Kidney (tissue), 14 donors: ENCODE results near the gene PRND. TPM values are rescaled to one million over a fixed set of nuclear protein-coding genes. Genes with fewer than 3 reads are reported as not detected.

Source experiments
- DNase-seq, 5 donors: peaks; one replicate each; pipeline ENCODE4 v3.0.0-alpha.2; 2013 to 2020
- FAIRE-seq: peaks from 2 replicates; lab custom pipeline; 2012; peaks lifted over from hg19 to GRCh38; lab: Jason Lieb, UNC
- H3K27ac ChIP-seq, 2 donors: one replicate each; pipeline ENCODE4 v1.7.0; 2013; ENCODE audit warnings: low read depth in 2 of 2, low read length in 2 of 2, inconsistent platforms in 1 of 2
- H3K27me3 ChIP-seq: one replicate; pipeline ENCODE4 v1.7.1; 2013; ENCODE audit warnings: low read length, inconsistent platforms; ENCODE audit not compliant: control insufficient read depth, insufficient read depth
- H3K36me3 ChIP-seq, 3 donors: one replicate each; pipeline versions ENCODE4 v1.7.0 to v1.7.1; 2013; ENCODE audit warnings: low read length in 3 of 3, control low read depth in 1 of 3, inconsistent platforms in 1 of 3; ENCODE audit not compliant: insufficient read depth in 3 of 3, control insufficient read depth in 2 of 3
- H3K4me1 ChIP-seq, 3 donors: one replicate each; pipeline versions ENCODE4 v1.7.0 to v1.7.1; 2013; ENCODE audit warnings: low read length in 3 of 3, inconsistent platforms in 1 of 3, low read depth in 1 of 3; ENCODE audit not compliant: control insufficient read depth in 2 of 3, insufficient read depth in 2 of 3
- H3K4me3 ChIP-seq, 3 donors: one replicate each; pipeline versions ENCODE4 v1.7.0 to v1.8.1; 2013; ENCODE audit warnings: low read length in 3 of 3, control low read depth in 1 of 3, inconsistent platforms in 1 of 3
- H3K9ac ChIP-seq, 3 donors: one replicate each; pipeline versions ENCODE4 v1.7.0 to v1.7.1; 2013; ENCODE audit warnings: low read length in 3 of 3, control low read depth in 1 of 3, inconsistent platforms in 1 of 3
- H3K9me3 ChIP-seq, 3 donors: one replicate each; pipeline versions ENCODE4 v1.7.0 to v1.7.1; 2013; ENCODE audit warnings: low read length in 3 of 3, control low read depth in 1 of 3, inconsistent platforms in 1 of 3; ENCODE audit not compliant: control insufficient read depth in 2 of 3, insufficient read depth in 1 of 3
- CTCF ChIP-seq: IDR thresholded peaks from 3 replicates; pipeline ENCODE4 v1.5.1; 2012; ENCODE audit warnings: mild to moderate bottlenecking, moderate library complexity, borderline replicate concordance; ENCODE audit not compliant: insufficient read depth; ENCODE audit errors: extremely low read depth
- intact Hi-C: fragments of 100-400 bp; cut with DNase I; formaldehyde crosslinking; loops from one replicate; pipeline ENCODE4 v1.11.1; 2022
- polyA plus RNA-seq: library from polyadenylated mRNA; stranded (reverse); fragments of 350-450 nt; fragmentation: Illumina TruSeq; extraction: RNeasy Lipid Tissue Mini Kit (QIAGEN cat#74804); gene quantifications from one replicate; pipeline ENCODE4 v1.2.3, GENCODE V29; 2014; ENCODE audit warnings: low read depth, low replicate concordance; ENCODE audit not compliant: insufficient read depth
- total RNA-seq: library from RNA; stranded (reverse); fragmentation: NEBNext Ultra II Directional; extraction: Animal tissue kit (Norgen Biotek cat#: 25700); gene quantifications from one replicate; pipeline ENCODE4 v1.2.1, GENCODE V29; 2021
- donor health status: control.
- donor health status: control.
- donor health status: control.
- donor health status: control.
- donor health status: control.
- donor health status: DM: yes; HTN: yes; CAD: no.
- donor health status: Normal renal cell carcinoma (clear cell type).

PRND gene
- total and polyA plus RNA-seq, 2 donors from 2014 or later, result not detected

GRCh38 chr20:4766631-4767030 is 44.9 kb downstream of the PRND start:
- intact Hi-C loops, result no loop called here

GRCh38 chr20:4767084-4767483 is 45.4 kb downstream of the PRND start:
- Histone ChIP-seq H3K27ac (no peak overlapping the region), H3K27me3 (no peaks in the 10 kb centered on the region), H3K9me3 (peaks cover 0 to 7% (median 1%) of the 10 kb centered on the region in 3 donors), H3K9ac (no peak overlapping the region), H3K4me3 (no peak overlapping the region), H3K4me1 (no peaks in the 10 kb centered on the region), H3K36me3 (no peaks in the 10 kb centered on the region)
- FAIRE-seq (no peak), DNase-seq (no peak)
- intact Hi-C loops, result no loop called here
- TF ChIP-seq CTCF, result no peak

More at GRCh38 chr20:4766631-4767030, 44.9 kb downstream of the PRND start:
- no peak for FAIRE-seq
- Histone ChIP-seq H3K4me3 (no peak overlapping the region), H3K4me1 (no peaks in the 10 kb centered on the region), H3K36me3 (no peaks in the 10 kb centered on the region), H3K27me3 (no peaks in the 10 kb centered on the region), H3K9ac (no peak overlapping the region), H3K27ac (no peak overlapping the region), H3K9me3 (peaks cover 0 to 3% (median 0%) of the 10 kb centered on the region in 3 donors)
- no peak for DNase-seq
- TF ChIP-seq CTCF, result no peak

- no peak for FAIRE-seq
Measured at GRCh38 chr20:4769328-4769727, 47.6 kb downstream of the PRND start.

More at GRCh38 chr20:4769328-4769727, 47.6 kb downstream of the PRND start:
- Histone ChIP-seq H3K9ac (no peak overlapping the region), H3K4me3 (no peak overlapping the region), H3K4me1 (no peaks in the 10 kb centered on the region), H3K9me3 (peaks cover 0 to 9% (median 2%) of the 10 kb centered on the region in 3 donors), H3K27ac (no peak overlapping the region), H3K36me3 (no peaks in the 10 kb centered on the region), H3K27me3 (no peaks in the 10 kb centered on the region)
- DNase-seq, result no peak
- no peak for TF ChIP-seq CTCF
- intact Hi-C loops, result no loop called here
